Iris pigment epithelial cell (primary cell): ENCODE results near the gene HS1BP3.

Source experiments
- DNase-seq: peaks from one replicate; pipeline ENCODE4 v3.0.0-alpha.2; 2011; ENCODE audit warnings: low read depth

Gene HS1BP3, protein sequence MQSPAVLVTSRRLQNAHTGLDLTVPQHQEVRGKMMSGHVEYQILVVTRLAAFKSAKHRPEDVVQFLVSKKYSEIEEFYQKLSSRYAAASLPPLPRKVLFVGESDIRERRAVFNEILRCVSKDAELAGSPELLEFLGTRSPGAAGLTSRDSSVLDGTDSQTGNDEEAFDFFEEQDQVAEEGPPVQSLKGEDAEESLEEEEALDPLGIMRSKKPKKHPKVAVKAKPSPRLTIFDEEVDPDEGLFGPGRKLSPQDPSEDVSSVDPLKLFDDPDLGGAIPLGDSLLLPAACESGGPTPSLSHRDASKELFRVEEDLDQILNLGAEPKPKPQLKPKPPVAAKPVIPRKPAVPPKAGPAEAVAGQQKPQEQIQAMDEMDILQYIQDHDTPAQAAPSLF

DNA sequence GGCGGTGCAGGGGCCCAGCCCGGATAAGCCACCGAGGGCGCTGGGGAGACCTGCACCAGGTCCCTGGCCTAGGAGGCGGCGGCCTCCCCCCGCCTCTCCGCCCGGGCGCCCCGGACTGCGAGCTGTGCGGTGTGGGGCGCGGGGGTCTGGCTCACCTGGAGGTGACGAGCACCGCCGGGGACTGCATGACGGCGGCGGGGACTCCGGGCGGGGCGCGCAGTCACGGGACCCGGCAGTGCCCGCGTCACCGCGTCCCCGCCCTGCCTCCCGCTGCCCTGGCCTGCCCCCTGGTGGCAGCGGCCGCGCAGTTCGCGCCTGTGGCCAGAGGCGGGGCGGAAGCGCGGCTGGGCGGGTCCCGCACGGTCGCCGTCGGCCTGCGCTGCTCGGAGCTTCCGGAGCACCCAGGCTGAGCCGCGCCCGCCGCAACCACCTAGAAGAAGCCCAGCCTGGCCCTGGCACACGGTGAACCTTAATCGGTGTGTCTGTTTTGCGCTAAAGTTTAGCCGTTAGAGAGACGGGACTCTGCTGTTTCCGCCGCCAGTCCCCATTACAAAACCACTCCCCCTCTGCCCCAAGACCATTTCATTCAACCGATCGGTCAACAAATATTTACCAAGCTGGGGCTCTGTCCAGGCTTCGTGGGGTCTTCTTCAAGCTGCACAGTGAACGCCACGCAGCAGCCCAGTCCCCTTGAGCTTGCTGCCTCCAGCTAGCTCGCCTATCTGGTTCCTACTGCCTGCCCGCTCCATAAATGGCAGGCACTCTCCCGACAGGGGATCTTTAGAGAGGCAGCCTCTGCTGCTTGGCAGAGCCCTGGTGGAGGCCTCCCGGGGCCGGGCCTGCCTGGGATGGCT lies at the start of gene HS1BP3:
Gene HS1BP3, minus strand, starts transcription at position 222 of the 854 bp plus-strand sequence. Its CDS starts 35 bp downstream, at position 187.
- DNase-seq = peak; percentile 65

DNA sequence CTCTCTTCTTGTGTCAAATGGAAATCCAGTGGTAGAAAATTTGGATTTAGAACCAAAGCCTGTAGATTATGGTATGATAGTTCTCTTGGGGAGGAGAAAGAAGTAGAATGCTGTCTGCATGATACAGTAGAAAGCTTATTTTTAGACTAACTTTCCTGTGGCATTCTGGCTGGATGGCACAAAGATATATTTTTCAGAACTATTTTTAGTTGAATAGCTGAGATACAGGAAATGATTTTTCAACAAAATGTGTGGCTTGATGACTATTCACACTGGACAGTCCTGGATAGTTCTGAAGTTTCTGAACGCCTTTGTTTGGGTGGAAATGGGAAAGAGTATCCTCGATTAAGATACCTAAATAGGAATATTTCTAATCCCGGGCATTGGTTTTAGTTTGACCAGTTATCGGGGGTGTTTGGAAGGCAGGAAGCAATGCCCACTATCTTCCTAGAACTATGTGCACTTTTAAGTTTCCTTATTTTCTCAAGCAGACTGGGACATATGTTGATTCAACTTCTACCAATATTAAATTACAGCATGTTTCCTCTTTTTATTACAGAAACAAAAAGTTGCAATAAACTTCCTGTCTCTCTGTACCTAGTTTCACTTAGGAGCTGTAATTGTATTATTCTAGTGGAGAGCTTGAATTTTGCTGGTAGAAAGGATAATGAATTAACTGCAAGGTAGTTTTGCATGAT lies 48.2 kb upstream of the HS1BP3 start:
- DNase-seq = no peak

DNA sequence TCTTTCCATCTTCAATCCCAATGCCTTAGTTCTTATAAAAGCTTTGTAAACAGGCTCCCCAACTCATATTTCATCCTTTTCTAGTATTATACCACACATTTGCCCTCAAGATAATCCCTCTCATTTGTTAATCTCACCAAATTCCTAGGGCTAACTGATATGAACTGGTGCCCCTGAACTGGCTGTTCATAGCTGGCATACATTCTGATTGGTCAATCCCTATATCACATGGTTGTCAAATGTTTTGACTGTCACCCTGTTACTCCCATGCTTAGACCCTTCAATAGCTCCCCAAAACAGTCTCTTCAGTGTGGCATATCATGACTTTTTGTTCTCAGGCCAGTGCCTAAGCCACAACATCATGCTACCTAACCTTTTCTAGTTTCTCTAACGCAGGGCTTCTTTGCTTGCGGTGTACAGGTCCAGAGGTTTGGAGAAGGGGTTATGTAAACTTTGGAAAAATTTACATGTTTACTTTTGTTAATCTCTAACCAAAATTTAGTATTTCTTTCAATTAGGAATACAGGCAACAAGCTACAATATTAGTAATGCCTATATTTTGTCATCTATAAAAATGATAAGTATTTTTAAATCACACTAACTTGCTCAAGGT lies 46.5 kb upstream of the HS1BP3 start:
- no peak for DNase-seq

DNA sequence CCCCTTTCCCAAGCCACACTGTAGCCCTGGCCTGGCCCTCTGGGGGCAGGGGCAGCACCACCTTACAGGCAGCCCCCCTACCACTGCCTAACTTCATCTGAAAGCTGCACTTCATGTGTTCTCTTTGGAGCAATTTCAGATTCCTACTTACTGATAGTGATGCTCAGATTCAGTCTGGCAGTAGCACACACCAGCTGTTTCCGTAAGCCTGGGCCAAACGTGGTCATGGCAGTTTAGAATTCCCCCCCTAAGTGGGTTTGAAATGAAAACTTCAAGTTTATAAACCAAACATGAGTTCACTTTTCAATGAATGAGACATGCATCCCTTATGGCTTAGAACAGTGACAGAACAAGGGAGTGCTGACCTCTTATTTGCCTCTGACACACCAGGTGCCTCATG lies 45.5 kb upstream of the HS1BP3 start:
- no peak for DNase-seq

DNA sequence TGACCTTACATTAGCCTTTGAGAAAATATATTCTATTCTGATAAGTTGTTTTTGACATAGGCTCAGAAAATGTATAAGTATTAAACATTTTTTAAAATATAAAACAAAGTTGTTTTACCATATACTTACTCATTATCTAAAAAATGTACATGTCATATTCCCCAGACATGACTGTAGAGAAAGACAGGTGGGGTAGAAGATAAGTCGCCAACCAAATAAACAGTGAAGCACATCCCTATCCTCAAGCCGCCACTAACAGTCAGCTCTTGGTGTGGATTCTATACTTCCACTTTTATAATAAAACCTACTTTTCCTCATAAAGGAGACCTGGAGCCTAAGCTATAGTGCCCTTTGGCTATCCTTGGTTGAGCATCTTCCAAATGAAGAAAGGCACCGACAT lies 42.4 kb upstream of the HS1BP3 start:
- DNase-seq = no peak

DNA sequence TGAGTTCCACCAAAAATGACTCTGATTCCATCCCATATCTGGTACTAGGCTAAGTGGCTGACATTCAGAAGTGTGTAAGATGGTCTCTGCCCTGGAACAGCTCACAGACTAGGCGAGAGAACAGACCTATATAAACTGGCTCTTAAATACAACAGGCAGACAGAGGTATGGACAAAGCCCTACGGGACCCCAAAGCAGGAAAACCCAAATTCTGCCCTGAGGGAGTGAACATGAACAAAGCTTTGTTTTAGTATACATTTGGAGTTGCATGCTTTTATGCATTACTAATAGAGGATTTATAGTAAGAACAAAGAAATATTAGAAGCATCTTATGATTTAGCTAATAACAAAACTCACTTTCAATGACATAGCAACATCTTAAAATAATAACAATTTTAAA lies 41.2 kb upstream of the HS1BP3 start:
- DNase-seq = no peak

DNA sequence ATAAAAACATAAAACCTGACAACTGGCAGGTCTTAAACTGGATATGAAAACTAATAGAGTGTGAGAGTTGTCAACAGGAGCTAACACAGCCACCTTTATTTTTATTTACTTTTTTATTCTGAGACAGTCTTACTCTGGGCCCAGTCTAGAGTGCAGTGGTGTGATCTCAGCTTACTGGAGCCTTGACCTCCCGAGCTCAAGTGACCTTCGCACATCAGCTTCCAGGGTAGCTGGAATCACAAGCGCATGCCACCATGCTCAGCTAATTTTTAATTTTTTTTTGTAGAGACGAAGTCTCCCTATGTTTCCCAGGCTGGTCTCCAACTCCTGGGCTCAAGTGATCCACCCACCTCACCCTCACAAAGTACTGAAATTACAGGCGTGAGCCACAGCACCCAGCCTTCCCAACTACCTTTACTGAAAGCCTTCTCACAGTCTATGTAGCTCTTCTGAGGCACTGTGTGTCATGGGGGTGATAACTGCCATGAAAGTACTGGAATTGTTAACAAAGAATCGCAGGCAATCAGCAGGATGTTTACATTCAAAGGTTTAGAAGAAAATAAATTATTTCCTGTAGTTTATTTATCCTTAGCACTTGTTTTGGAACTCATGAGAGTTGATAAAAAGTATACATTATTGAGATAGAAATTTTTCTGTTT lies 40.3 kb upstream of the HS1BP3 start:
- DNase-seq = no peak

DNA sequence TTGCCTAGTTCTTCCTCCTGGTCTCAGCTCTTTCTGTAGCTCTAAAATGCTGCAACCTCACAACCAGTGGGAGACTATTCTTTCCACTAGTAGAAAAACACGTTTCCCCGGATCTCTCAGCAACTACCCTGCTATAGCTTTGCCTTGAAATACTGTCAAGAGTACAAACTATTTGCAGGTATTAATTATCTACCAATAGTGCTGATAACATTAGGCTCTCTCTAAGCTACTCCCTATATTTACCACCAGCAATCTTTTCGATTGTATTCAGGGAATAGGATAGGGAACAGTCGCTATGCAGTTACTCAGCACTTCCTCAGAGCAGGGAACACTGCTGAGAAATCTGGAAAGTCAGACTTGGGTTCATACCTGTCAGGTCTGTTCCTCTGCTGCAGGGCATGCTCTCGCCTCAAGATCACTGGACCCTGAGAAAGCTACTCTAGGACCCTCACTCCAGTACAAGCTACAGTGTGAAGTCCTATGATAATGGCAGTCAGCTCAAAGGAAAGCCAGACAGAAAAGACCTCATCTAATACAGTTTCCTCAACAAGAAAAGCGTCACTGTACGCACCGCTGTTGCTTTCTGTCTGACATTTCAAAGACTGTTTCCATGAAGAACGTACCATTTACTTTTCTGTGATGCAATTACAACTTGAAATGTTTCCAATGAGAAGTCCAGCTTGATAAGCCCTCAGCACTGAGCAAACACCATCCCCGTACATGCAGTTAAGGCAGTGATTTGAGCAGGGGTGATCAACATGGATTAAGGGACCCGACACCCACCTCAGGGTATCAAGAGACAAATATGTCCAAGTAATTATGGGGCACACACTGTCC lies 38.7 kb upstream of the HS1BP3 start:
- DNase-seq = no peak

DNA sequence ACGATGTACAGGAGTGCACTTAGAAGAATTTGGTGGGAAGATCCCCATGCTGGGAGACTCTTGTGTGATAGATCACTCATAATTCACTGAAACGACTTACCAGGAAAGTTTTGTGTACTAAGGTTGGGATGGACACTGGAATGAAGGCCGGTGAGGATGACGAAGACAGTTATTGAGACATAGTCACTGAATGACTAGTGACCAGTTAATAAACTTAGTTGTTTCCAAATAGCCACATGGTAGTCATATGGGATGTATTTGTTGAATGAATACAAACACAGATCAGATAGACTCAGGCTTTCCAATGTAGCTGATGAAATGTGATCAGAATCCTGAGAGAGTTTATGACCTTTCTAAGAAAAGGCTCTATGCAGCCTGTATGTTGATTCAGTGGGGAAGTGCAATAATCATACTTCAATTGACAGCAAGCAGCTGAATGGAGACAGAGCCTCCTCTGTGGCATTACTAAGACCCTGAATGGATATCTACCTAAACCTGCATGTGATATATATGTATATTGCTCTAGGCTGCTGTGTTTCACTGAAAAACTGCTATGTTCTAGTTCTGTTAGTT lies 36.4 kb upstream of the HS1BP3 start:
- DNase-seq = no peak

DNA sequence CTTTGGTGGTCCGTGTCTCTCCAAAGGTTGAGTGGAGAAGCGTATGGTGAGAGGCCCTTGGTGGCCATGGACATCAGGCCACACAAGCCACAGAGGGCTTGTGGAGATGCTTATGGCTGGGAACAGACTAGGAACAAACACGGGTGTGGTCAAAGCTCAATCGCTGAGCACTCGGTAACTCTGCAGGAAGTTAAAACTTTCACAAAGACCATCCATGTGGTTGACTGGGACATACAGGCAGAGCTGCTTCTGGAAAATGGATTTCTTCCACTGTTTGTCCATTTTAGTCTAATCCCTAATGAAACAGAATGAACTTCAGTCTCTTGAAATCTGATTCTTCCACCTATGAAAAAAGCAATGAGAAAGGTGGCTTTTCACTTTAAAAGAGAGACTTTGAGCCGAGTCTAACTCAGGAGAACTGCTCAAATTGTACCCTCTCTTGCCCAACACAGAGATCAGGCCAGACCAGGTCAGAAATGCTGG lies 33.7 kb upstream of the HS1BP3 start:
- no peak for DNase-seq

DNA sequence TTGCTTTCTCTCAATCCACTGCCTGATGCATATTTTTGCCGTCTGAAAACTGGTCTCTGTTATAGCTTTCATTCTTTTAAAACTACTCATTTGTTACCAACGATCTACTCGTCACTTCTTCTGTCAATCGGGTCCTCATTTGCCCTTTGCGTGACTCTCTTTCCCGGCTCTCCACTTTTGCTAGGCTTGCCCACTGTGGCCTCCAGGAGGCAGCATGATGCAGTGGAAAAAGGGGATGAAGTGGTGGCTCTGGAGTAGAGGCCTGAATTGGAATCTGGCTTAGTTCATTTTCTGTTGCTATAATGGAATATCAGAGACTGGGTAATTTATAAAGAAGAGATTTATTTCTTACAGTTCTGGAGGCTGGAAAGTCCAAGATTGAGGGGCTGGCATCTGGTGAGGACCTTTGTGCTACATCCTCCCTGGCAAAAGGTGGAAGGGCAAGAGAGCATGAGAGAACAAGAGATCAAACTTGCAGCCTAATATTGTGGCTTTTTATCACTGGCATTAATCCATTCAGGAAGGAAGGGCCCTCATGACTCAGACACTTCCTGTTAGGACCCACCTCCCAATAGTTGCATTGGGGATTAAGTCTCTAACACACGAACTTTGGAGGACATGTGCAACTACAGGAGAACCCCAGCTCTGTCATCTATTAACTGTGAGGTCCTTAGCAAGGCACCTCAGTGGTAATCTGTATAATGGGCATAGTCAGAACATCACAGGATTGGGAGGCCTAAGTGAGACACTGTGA lies 31.4 kb upstream of the HS1BP3 start:
- DNase-seq = peak; percentile 34

DNA sequence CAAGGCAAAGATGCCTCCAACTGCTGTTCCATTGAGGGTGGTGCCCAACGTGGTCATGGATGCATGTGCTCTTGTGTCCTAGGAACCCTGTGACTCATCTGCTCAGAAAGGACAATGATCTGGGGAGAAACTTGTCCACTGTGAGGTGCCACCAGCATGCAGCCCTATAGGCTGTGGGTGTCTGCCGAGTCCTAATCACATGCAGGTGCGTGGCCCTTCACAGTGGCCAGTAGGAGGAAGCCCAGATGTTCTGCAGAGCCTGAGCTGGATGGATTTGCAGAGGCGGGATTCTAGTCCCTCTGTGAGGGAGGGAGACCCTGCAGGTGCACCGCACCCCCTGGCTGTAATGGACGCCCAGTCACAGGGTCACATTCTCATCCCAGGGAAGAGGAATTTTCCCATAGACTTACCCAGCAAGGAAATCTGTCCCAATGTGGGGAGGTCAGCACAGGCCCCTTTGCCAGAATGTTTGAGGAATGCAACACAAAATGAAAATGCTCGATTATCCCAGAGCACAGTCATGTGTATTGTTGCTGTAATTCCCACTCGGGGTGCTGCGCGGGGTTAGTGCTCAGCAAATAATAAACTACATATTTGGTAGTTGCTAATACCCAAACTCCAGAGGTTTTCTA lies 30.0 kb upstream of the HS1BP3 start:
- DNase-seq = no peak

DNA sequence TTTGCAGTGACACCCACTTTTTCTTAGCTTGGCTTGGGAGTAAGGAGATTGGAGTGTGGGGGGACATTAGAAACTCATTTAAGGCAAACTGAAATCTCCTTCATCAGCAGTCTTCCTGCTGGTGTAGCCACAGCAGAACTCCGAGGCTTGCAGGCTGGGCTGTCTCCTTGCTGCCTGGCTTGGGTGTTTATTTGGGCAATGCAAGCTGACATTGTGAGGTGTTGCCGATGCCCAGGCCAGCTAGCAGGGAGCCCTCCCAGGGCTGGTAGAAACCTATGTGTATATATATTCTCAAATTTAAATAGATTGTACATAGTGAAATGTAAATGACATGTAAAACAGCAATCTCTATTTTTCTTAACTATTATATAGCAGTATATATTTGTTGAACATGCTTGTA lies 27.9 kb upstream of the HS1BP3 start:
- no peak for DNase-seq

DNA sequence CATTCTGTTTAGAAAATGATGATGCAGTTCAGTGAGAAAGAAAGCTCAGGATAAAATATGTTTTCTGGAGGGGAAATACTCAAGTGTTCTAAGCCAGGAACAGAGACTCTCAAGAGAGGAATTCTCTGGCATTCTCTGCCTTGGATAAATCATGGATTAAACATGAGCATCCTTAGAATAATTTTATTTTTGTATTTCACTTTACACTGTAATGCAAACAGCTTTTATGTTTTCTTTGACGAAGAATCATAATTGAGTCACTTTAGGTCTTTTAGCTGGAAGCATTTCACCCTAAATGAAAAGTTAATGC lies 27.1 kb upstream of the HS1BP3 start:
- DNase-seq = no peak

DNA sequence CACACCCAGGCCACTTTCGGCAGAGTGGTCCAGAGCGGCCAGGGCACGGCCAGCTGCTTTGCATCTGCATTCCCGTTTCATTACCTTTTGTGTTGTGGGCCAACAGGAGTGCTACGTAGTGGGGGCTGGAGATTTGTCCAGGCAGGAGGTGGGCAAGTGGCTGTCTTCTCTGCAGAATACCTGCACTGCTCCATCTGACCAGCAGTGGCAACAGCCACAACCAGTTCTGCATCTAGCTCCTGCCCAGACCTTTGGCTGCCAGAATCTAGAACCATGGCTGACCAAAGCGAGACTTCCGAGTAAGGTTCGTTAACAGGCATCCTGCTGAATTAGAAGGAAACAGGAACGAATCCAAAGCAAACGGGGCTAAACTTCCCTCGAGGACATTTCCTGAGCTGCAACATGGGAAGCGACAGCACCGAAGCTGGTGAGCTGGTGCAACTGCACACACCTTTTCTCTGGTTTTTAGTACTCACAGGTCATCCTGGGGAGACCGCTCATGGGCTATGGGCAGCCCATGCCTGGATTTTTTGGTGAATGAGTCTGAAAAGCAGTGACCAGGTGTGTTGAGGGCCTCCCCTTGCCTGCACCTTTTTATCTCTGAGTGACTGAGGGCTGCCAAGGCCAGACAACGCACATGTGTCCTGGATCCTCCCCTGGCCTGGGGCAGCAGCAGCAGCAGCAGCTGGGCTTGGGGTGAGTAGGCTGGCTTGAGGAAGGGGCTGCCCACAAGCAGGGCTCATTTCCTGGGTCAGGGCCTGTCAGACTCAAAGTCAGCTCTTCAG lies 26.6 kb upstream of the HS1BP3 start:
- no peak for DNase-seq

DNA sequence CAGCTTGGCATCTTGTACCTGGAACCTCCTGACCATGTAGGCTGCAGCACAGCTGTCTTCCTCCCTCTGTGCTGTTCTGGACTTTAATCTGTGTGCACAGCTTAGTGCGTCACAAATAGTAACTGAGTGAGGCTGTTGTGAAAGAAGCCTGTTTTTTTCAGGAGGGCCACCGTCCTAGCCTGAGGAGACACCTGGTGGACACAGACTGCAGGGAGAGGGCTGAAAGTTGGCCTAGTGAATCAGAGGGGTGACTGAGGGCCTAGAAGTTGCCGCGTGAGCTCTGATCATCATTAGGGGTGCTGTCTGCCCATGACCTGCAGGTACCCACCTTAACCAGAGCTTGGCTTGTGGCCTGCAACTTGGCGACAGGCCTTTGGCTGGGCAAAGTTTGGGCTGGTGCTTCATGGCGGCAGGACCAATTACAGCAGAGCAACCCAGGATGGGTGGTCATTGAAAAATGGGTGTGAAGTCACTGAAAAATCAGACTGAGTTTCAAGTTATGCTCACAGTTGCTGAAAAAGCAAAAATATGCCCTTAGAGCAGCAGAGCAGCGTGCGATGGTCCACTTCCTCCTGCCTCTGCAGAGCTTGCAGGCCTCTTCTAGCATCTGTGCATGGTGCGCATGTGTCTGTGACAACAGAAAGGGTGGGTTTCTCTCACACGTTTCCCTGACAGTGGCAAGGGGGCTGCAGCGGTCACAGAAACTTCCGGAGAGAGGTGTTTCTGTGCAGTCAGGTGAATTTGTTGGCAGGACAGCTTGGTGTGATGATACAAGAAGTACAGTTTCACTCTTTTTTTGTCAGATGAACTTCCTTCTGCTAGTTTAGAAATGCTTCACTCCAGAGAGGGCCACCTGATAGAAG lies 25.7 kb upstream of the HS1BP3 start:
- no peak for DNase-seq

DNA sequence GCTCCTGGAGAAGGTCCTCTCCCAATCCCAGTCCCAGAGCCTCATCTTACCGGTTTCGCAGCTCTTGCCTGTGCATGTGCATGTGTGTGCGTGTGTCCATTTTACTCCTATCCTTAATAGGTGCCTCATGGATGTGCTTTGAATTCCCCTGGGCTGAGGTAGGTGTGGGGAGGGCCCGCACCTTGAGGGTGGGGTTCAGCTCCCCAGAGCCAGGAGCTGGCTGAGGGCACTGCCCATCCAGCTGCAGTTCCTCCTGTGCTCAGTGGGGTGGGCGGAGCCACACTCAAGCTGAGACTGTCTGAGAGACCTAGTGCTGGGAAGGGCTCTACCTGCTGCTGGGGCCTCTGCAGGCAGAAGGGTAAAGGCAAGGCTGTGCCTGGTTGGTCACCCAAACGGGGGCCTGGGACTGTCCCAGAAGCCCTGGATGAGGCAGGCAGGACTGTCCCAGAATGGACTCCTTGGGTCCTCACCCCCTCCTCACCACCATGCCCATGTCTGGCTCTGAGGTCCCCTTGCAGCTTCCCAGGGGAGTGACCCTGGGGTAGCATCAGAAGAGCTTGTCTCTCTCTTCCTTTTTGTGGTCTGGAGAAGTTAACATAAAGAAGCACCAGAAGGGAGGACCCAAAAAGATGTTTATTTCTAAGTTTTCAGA lies 24.9 kb upstream of the HS1BP3 start:
- DNase-seq = no peak
